CD4-positive, alpha-beta T cell treated with Interleukin-1 beta for 1 hour (primary cell): ENCODE measurements around the gene PLAAT4.
"Not testable (repeated sequence)": the region's sequence is repeated elsewhere in the genome, so short reads cannot be mapped to it uniquely, and the experiment has no call there.

ENCODE experiments used
- DNase-seq, 2 donors: peaks; one replicate each; pipeline ENCODE4 v3.0.0-alpha.2; 2020 to 2022

PLAAT4 gene

DNA sequence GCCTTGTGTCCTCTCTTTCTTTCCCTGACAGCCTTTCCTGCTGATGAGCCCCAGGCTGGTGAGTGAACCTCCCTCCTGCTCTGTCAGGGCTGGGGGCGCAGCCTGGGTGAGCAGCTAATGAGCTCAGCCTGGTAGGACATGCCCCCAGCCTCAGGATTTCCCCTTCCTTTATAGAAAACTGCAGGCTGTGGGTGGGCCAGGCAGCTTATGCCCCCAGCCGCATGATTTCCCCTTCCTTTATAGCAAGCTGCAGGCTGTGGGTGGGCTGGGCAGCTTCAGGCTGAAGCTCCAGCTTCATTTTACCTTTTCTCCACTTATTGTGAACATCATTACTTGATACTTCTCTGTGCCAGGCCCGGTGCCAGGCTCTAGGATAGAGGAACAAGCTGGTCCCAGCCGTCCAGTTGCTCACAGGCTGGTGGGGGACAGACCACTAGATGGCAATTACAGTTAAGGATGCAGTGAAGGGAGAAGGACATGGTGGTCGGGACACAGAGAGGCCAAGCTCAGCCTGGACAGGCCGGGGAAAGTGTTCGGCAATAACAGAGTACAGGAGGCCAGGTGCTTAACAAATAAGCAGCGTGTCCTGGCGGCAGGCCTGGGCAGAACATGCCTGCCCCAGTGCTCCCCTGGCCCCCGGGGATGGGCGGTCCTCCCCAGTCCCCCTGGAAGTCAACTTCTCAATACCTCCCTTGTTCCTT is 25.4 kb upstream of the PLAAT4 start:
- DNase-seq, result no peak

DNA sequence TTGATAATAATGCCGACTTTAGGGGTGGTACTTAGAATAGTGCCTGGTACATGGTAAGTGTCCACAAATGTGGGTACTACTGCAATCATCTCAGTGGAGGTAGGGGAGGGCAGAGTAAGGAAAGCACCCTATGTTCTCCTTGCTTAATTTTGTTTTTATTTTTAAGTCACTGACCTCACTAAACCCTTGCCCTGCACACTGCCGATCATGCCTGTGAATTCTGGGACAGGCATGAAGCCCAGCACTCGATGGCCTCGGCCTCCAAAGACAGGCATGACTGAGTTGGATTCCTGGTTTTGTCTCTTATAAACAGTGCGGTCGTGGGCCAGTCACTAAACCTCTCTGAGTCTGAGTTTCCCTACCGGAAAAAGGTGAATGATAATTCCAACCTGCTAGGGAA is 23.8 kb upstream of the PLAAT4 start:
- DNase-seq, result no peak

DNA sequence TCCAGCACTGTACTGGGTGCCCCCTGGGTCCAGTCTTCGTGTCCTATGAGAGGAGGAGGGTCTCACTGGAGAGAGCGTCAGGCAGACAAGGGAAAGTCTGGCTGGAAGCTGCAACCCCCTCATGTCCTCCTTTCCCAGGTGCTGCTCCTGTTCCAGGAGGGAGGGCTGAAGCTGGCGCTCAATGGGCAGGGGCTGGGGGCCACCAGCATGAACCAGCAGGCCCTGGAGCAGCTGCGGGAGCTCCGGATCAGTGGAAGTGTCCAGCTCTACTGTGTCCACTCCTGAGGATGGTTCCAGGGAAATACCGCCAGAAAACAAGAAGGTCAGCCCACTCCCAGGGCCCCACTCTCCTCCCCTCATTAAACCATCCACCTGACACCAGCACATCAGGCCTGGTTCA is 20.5 kb upstream of the PLAAT4 start:
- DNase-seq, result no peak

DNA sequence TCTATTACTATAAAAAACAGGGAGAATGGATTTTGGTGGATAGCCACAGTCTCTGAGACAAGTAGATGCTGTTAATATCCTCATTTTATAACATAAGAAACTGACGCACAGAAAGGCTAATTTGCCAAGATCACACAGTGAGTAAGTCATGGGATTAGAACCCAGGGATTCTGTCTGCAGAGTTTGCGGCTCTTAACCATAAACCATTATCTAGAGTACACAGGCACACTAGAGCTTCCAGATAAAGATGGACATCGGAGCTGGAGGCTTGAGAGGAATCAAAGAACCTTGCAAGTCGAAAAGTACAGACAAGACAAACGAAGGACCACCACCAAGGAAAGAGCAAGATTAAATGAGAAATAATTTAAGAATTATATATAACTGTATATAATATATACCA is 19.5 kb upstream of the PLAAT4 start:
- no peak for DNase-seq

DNA sequence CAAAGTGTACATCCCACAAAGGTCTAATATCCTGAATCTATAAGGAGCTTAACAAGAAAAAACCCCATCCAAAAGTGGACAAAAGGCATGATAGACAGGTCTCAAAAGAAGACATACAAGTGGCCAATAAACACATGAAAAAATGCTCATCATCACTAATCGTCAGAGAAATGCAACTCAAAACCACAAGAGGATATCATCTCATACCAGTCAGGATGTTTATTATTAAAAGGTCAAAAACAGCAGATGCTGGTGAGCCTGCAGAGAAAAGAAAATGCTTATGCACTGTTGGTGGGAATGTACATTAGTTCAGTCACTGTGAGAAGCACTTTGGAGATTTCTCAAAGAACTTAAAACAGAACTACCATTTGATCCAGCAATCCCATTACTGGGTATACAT is 18.1 kb upstream of the PLAAT4 start:
- peak in 1 of 2 donors; percentile 44 for DNase-seq

DNA sequence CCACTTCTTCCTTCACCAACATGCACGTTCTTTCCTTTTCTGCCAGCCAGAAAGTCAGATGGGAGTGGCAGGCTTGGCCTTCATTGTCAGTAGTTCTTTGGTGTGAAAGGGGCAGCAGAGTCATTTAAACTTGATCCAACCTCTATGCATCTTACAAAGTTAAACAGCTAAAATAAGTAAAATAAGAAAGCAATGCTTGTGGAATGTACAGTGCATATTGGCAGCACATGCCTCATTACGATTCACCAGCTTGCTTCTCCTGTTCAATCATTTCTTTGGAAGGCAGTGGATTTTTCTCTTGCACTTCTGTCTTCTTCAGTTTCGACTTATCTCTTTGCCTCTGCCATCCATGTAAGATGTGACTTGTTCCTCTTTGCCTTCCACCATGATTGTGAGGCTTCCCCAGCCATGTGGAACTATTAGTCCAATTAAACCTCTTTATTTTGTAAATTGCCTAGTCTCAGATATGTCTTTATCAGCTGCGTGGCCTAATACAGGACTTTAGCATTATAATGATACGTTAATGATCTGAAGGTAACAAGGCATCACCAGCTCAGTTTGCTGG is 15.9 kb upstream of the PLAAT4 start:
- DNase-seq, result no peak

DNA sequence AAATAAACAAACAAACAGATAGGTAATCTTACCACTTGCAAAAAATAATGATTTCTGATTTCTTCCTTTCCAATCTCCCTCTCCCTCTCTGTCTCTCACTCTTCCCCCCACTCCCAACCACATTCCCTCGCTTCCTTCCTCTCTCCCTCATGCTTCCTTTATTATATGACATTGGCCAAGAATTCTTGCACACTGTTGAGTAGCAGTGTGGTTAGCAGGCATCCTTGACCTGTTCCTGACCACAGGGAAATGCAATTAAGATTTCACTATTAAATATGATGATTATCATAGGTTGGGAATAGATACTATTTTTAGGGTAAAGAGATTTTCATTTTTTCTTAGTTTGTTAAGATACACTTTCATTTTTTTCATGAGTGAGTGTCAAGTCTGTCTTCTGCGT is 14.7 kb upstream of the PLAAT4 start:
- no peak for DNase-seq

DNA sequence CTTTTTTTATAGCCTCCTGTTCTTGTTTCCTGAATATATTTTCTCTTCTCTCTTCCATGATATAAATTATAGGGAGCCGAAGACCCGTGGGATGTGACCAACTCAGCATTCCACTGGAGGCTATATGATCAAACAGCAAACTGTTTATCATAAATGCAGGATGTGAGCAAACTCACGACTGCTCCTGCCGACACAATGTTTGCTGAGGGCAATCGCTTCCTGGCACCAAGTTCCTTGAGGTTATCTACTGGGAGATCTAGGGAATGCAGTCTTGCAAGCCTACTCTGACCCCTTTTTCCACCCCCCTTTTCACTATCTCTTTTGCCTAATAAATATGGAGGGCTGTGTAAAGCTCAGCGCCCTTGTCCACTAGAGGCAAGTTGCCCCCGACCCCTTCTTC is 13.5 kb upstream of the PLAAT4 start:
- DNase-seq, result no peak

DNA sequence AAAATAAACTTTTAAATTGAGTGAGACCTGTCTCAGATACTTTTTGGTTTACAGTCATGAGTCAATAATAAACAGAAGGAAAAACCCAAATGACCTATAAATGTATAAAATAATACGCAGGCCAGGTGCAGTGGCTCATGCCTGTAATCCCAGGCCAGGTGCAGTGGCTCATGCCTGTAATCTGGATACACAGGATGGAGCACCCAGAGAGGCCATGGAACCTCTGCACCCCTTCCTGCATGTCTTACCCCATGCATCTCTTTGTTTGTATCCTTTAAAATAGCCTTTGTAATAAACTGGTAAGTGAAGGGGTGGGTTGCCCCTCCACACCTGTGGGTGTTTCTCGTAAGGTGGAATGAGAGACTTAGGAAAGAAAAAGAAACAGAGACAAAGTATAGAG is 8.9 kb upstream of the PLAAT4 start:
- DNase-seq, result no peak

DNA sequence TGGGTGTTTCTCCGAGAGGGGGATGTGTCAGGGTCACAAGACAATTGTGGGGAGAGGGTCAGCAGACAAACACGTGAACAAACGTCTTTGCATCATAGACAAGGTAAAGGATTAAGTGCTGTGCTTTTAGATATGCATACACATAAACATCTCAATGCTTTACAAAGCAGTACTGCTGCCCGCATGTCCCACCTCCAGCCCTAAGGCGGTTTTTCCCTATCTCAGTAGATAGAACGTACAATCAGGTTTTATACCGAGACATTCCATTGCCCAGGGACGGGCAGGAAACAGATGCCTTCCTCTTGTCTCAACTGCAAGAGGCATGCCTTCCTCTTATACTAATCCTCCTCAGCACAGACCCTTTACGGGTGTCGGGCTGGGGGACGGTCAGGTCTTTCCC is 8.5 kb upstream of the PLAAT4 start:
- DNase-seq, result not testable (repeated sequence)

DNA sequence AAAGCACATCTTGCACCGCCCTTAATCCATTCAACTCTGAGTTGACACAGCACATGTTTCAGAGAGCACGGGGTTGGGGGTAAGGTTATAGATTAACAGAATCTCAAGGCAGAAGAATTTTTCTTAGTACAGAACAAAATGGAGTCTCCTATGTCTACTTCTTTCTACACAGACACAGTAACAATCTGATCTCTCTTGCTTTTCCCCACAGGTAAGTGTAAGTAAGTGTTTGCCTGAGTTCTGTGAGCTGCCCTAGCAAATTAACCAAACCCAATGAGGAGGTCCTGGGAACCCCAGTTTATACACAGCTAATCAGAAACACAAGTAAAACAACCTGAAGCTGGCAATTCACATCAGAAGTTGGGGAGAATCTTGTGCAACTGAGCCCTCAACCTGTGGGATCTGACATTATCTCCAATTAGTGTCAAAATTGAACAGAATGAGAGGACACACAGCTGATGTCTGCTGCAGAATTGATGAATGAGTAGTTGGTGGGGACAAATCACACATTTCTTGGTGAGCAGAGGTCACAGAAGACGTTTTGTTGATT is 7.8 kb upstream of the PLAAT4 start:
- DNase-seq, result not testable (repeated sequence)

DNA sequence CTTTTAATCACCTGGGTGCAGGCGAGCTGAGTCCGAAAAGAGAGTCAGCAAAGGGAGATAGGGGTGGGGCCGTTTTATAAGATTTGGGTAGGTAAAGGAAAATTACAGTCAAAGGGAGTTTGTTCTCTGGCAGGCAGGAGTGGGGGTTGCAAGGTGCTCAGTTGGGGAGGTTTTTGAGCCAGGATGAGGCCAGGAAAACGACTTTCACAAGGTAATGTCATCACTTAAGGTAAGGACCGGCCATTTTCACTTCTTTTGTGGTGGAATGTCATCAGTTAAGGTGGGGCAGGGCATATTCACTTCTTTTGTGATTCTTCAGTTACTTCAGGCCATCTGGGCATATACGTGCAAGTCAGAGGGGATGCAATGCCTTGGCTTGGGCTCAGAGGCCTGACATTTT is 7.2 kb upstream of the PLAAT4 start:
- not testable (repeated sequence) for DNase-seq

DNA sequence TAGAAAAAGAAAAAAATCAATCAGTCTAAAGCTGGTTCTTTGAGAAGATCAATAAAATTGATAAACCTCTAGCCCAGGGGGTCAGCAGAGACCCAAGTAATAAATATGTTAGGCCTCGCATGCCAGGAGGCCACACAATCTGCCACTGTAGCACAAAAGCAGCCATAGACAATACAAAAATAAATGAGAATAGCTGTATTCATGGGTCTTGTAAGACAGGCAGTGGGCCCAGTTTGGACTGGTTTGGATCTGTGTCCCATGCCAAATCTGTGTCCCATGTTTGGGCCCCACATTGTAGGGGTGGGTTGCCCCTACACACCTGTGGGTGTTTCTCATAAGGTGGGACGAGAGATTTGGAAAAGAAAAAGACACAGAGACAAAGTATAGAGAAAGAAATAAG is 6.6 kb upstream of the PLAAT4 start:
- DNase-seq, result no peak

DNA sequence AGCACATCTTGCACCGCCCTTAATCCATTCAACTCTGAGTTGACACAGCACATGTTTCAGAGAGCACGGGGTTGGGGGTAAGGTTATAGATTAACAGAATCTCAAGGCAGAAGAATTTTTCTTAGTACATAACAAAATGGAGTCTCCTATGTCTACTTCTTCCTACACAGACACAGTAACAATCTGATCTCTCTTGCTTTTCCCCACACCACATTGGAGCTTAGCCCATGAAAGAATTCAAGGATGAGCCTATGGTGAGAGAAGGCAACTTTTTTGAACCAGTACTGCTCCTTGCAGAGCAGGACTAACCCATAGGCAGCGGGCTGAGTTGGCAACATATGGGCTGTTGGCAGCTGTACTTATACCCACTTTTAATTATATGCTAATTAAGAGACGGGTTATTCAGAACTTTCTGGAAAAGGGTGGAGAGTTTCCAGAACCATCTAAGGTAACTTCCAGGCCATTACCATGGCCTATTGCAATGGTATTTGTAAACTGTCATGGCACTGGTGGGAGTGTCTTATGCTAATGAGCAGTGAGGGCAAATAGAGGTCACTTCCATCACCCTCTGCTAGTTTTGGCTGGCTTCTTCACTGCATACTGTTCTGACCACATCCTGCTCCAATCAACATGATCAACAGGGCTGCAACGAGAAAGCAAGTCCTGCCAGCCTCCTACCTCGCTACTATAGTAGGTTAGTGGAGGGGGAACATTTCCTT is 5.4 kb upstream of the PLAAT4 start:
- DNase-seq, result peak; percentile 77 to 85

DNA sequence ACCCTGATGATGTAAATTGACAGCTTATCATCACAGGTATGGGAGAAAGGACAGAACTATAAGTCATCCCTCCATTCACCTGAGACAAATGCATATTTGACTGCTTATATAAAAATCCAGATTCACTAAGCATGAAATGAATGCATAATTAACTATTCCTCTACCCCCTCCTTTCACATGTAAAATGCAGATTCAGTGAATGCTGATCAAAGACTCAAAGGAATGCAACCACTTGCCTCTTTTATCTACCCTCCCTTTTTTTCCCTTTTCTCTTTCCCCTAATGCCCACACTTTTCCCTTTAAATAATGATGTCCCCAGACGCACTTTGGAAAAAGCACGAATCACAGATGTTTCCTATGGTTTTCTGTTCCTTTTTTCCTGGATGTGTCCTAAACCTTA is 4.5 kb upstream of the PLAAT4 start:
- no peak for DNase-seq

DNA sequence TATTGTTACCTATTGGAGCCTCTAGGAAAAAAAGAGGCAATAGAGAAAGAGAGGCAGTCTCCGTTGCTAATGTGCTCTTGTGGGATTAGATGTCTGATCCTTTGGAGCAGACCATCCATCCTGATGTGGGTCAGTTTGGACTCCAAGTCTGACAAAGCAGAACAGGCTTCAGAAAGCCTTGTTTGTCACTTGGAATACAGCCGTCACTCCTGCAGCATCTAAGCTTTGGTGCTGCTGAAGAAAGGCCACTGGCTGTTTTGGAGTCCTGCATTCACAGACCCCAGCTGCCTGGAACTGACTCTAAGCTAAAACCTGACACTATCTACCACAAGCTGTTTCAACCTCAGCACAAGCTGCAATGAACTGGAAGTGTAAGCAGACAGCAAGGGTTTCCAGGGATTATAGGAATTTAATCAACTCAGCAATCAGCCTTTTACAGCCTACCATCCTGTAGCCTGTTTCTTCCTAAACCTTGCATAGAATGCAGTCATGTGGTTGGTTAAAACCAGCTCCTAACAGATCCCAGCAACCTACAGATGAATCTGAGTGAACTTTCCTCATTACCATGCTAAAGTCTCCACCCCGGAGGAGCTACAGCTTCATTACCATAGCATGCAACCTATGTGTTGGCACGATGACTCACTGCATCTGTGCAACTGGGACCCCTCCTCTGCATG is 3.7 kb upstream of the PLAAT4 start:
- DNase-seq, result no peak

DNA sequence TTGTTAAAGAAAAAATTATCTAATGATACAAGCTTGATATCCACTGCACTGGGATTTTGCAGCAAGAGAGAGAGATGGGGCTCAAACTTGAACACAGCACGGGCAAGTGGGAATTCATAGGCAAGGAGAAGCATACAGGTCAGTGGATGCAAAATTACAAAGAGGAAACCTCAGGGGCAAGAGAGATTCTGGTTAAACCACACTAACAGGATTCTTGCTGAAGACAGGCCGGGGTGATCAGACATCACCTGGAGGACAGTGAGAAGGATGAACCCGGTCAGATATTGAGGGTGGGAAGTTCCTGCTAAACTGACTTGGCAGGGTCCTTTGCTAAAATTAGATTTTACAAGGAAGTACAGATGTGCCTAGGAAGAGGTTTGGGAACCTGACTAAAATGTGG is 2.5 kb upstream of the PLAAT4 start:
- no peak for DNase-seq

DNA sequence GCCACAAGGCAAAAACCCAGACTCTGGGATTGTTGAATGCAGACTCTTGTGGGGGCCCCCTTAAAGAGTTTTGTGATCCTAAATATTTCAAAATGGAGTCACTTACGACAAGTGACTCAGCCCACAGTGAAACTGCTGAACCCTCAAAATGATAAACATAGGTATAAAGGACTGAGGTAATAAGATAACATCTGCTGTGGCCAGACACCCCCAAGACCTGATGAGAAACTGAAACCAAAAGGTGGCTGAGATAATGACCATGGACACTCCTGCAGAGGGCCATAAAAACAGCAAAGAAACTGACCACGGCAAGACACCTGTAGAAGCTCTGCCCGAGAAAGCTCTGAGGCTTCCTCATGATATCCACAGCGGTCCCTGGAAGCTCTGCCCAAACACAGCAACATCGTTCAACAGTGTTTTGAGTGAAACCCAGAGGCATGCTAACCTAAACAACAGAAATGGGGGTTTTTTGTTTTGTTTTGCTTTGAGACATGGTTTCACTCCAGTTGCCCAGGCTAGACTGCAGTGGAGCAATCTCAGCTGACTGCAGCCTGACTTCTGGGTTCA is 1.6 kb upstream of the PLAAT4 start:
- peak; percentile 25 to 48 for DNase-seq

DNA sequence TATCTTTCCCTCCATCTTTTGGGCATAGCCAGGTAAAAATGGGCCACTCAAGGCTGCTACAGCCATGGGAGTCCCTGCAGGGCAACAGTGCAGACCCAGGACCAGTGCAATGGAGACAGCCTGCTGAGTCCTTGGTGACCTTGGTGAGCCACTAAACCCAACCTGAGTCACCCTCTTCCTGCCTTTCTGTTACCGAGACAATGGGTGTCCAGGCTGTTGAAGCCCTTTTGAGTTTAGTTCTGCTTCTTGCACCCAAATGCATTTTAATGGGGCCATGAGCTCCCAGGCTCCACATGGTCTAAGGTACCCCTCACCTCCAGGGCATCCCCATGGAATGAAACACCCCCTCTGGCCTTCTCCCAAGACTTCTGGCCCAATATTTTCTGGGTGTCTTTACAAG is 874 bp upstream of the PLAAT4 start:
- peak; percentile 23 to 40 for DNase-seq

DNA sequence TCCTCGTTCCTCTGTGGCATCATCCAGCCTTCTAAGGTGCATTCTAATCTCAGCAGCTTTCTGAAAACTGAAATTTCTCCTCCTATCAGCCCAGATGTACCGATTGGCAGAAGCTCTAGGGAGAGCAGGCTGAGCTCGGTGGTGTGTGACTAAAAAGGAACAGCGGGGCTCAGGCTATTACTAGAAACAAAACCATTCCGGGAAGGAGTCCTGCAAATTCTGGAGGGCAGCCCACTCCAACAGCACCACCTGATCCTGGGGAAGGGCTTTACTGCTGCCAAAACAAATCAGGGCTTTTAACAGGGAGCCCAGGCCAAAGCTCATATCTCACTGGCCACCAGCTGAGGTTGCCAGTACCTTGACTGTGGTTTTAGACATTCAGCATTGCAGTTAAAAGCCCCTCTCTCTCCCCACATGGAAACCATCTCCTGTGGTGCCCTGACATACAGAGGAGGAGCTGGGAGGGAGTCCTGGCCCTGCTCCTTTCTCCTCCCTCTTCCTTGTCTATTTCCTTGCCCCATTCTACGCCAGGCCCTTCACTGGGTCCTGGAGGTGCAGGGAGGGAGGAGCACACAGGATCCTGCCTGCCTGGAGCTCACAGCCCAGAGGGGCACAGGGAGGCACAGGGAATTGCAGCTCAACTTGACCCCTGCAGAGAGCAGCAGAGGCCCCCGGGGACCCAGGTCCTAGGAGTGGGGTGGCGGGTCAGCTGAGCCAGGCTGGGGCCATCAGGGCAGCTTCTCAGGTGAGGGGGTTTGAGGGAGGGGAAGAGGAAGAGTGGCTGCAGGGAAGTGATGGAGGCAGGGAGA is 889 bp downstream of the PLAAT4 start:
- peak in 1 of 2 donors; percentile 18 for DNase-seq

DNA sequence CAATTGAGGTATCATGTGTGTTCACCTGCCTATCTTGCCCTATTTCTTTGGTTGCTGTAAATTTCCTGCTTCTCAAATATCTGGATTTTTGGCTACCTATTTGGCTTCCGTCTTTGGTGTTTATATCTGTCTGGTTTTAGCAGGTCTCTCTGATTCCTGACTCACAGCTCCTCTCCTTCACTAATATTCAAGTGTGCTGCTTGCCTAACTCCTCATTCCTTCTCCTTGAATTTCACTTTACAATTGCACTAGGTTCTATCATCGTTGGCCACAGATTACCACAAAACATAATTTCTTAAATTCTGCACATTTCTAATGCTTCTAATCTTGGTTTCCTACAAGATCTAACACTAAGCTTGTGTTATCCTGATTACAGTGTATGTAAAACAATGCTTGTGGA is 5.9 kb downstream of the PLAAT4 start:
- DNase-seq, result not testable (repeated sequence)

DNA sequence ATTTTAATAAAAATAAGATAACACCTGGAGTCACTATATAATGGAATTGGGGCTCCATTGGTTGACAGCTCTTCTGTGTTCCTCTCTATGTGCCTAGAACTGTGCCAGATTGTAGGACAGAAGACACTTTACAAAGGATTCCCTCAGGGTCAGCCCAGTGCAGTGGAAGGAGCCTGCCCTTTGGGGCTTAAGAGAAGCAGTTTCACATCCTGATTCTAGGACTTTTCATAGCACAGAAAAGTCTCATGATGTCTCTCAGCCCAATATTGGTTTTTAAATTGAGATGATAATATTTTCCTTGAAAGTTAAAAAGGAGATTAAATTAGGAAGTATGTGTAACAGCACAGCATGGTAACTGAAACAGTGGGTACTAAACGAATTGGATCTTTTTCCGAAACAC is 7.1 kb downstream of the PLAAT4 start:
- DNase-seq, result no peak
